HEK293 (cell line): Measurements from ENCODE around the gene ZDHHC14.

Experiments
- CTCF ChIA-PET: fragments of 350-600 bp; formaldehyde crosslinking; extraction: SDS; loops from one replicate; lab custom pipeline; 2021; ENCODE audit warnings: antibody characterized with exemption; lab: Yijun Ruan, JAX
- POLR2A ChIA-PET: fragments of 300-600 bp; formaldehyde crosslinking; extraction: SDS; loops from one replicate; lab custom pipeline; 2020; ENCODE audit warnings: antibody characterized with exemption, inconsistent platforms; lab: Yijun Ruan, JAX
- H3K27ac ChIP-seq: fragments of 200-500 bp; sonication (Bioruptor generic); 2 replicates; pipeline ENCODE4 v1.5.1; 2014; ENCODE audit warnings: low read depth, low read length, control low read depth, inconsistent platforms; ENCODE audit errors: extremely low read depth
- H3K36me3 ChIP-seq, 2 experiments: fragments of 200-500 bp in 1 of 2; sonication (Bioruptor generic) in 1 of 2; 1 replicate in 1 of 2; 2 replicates in 1 of 2; pipeline ENCODE4 v1.5.1; 2014 to 2017; ENCODE audit warnings: inconsistent platforms in 2 of 2, low read length in 2 of 2; ENCODE audit not compliant: control insufficient read depth in 2 of 2, insufficient read depth in 1 of 2
- H3K4me1 ChIP-seq: fragments of 200-500 bp; sonication (Bioruptor generic); 2 replicates; pipeline ENCODE4 v1.5.1; 2014; ENCODE audit warnings: mild to moderate bottlenecking, low read length, inconsistent platforms; ENCODE audit not compliant: control insufficient read depth, insufficient read depth
- H3K4me3 ChIP-seq: 2 replicates; pipeline ENCODE4 v1.5.1; 2011; ENCODE audit warnings: low read depth, mild to moderate bottlenecking, control low read depth, low read length, moderate library complexity
- H3K9me3 ChIP-seq: fragments of 200-500 bp; sonication (Bioruptor generic); 2 replicates; pipeline ENCODE4 v1.5.1; 2014; ENCODE audit warnings: low read depth, low read length, inconsistent platforms; ENCODE audit not compliant: control insufficient read depth, insufficient read depth
- AEBP2 ChIP-seq: fragments of 450-650 bp; formaldehyde crosslinking; IDR thresholded peaks from 2 replicates; pipeline ENCODE4 v1.5.1; 2016; ENCODE audit warnings: missing biosample characterization, missing genetic modification characterization, borderline replicate concordance
- ELK4 ChIP-seq: IDR thresholded peaks from 2 replicates; pipeline ENCODE4 v1.6.1; 2011; ENCODE audit warnings: mild to moderate bottlenecking, low read depth, low read length, borderline replicate concordance
- INSM2 ChIP-seq: fragments of 450-650 bp; formaldehyde crosslinking; IDR thresholded peaks from 2 replicates; pipeline ENCODE4 v1.5.1; 2016; ENCODE audit warnings: missing biosample characterization, missing genetic modification characterization
- MEIS1 ChIP-seq: sonication (generic); formaldehyde crosslinking; IDR thresholded peaks from 2 replicates; pipeline ENCODE4 v1.8.1; 2022; ENCODE audit warnings: missing genetic modification reagents, mild to moderate bottlenecking, borderline replicate concordance
- REST ChIP-seq: fragments of 450-650 bp; formaldehyde crosslinking; IDR thresholded peaks from 2 replicates; pipeline ENCODE4 v1.5.1; 2016; ENCODE audit warnings: missing biosample characterization, missing genetic modification characterization
- SALL2 ChIP-seq: fragments of 450-650 bp; formaldehyde crosslinking; IDR thresholded peaks from 2 replicates; pipeline ENCODE4 v1.5.0; 2017; ENCODE audit warnings: missing biosample characterization, mild to moderate bottlenecking, missing genetic modification characterization, borderline replicate concordance
- YY1 ChIP-seq: fragments of 450-650 bp; formaldehyde crosslinking; IDR thresholded peaks from 2 replicates; pipeline ENCODE4 v1.5.1; 2018; ENCODE audit warnings: missing biosample characterization, missing genetic modification characterization
- ZBTB17 ChIP-seq: fragments of 450-650 bp; formaldehyde crosslinking; IDR thresholded peaks from 2 replicates; pipeline ENCODE4 v1.5.1; 2016; ENCODE audit warnings: missing biosample characterization, missing genetic modification characterization
- ZFP37 ChIP-seq: fragments of 450-650 bp; formaldehyde crosslinking; IDR thresholded peaks from 2 replicates; pipeline ENCODE4 v1.5.1; 2016; ENCODE audit warnings: missing biosample characterization, missing genetic modification characterization
- ZNF114 ChIP-seq: fragments of 450-650 bp; formaldehyde crosslinking; IDR thresholded peaks from 2 replicates; pipeline ENCODE4 v1.5.0; 2017; ENCODE audit warnings: missing biosample characterization, missing genetic modification characterization
- ZNF146 ChIP-seq: fragments of 450-650 bp; formaldehyde crosslinking; IDR thresholded peaks from 2 replicates; pipeline ENCODE4 v1.5.1; 2016; ENCODE audit warnings: missing biosample characterization, missing genetic modification characterization
- ZNF18 ChIP-seq: fragments of 450-650 bp; formaldehyde crosslinking; IDR thresholded peaks from 2 replicates; pipeline ENCODE4 v1.5.1; 2016; ENCODE audit warnings: missing biosample characterization, missing genetic modification characterization
- ZNF248 ChIP-seq: fragments of 450-650 bp; formaldehyde crosslinking; IDR thresholded peaks from 2 replicates; pipeline ENCODE4 v1.5.1; 2017; ENCODE audit warnings: missing biosample characterization, missing genetic modification characterization
- ZNF280C ChIP-seq: fragments of 450-650 bp; formaldehyde crosslinking; IDR thresholded peaks from 2 replicates; pipeline ENCODE4 v1.5.1; 2016; ENCODE audit warnings: missing biosample characterization, missing genetic modification characterization
- ZNF341 ChIP-seq: fragments of 450-650 bp; formaldehyde crosslinking; IDR thresholded peaks from 2 replicates; pipeline ENCODE4; 2016; ENCODE audit warnings: low read depth, missing biosample characterization, missing genetic modification characterization
- ZNF416 ChIP-seq: fragments of 450-650 bp; formaldehyde crosslinking; IDR thresholded peaks from 2 replicates; pipeline ENCODE4 v1.5.1; 2016; ENCODE audit warnings: missing biosample characterization, missing genetic modification characterization
- ZNF423 ChIP-seq: fragments of 450-650 bp; formaldehyde crosslinking; IDR thresholded peaks from 2 replicates; pipeline ENCODE4 v1.5.1; 2016; ENCODE audit warnings: missing biosample characterization, missing genetic modification characterization
- ZNF561 ChIP-seq: fragments of 450-650 bp; IDR thresholded peaks from 2 replicates; pipeline ENCODE4 v1.5.1; 2018; ENCODE audit warnings: missing biosample characterization, missing genetic modification characterization, borderline replicate concordance
- ZNF621 ChIP-seq: fragments of 450-650 bp; formaldehyde crosslinking; IDR thresholded peaks from 2 replicates; pipeline ENCODE4 v1.5.1; 2017; ENCODE audit warnings: missing biosample characterization, missing genetic modification characterization
- ZNF639 ChIP-seq: fragments of 450-650 bp; formaldehyde crosslinking; IDR thresholded peaks from 2 replicates; pipeline ENCODE4 v1.5.1; 2016; ENCODE audit warnings: missing biosample characterization, missing genetic modification characterization

The ZDHHC14 gene

GRCh38 chr6:157481865-157482249 lies 100.9 kb downstream of the ZDHHC14 start (continued):
- TF ChIP-seq REST (tag by site-specific recombination) (no peak), MEIS1 (CRISPR knock-in tag) (no peak), SALL2 (tag by site-specific recombination) (no peak)
- TF ChIP-seq, all 188 proteins: peak for 0

GRCh38 chr6:157483770-157484169 lies 102.8 kb downstream of the ZDHHC14 start:
- H3K9me3 ChIP-seq: no peaks in the 10 kb centered on the region
- no peak for TF ChIP-seq INSM2
- TF ChIP-seq ZNF621 (tag by site-specific recombination): no peak
- peak; percentile 89 for TF ChIP-seq ZNF146 (tag by site-specific recombination)
- TF ChIP-seq AEBP2 (tag by site-specific recombination): no peak
- TF ChIP-seq ZNF639 (tag by site-specific recombination): no peak
- CTCF ChIA-PET: interaction anchor here (0.6 kb wide), 1 partner anchor 160 kb away, joined by 3 read pairs; the partner anchor contains the start of gene TMEM242
- POLR2A ChIA-PET: no interaction called here
- H3K4me1 ChIP-seq: peaks cover 11% of the 10 kb centered on the region
- H3K27ac ChIP-seq: no peak overlapping the region
- no peak overlapping the region for H3K4me3 ChIP-seq
- H3K36me3 ChIP-seq: no peaks in the 10 kb centered on the region

GRCh38 chr6:157484181-157484580 lies 103.2 kb downstream of the ZDHHC14 start:
- ChIA-PET POLR2A (no interaction called here), CTCF (interaction anchor here (0.6 kb wide), 1 partner anchor 161 kb away, joined by 3 read pairs; the partner anchor contains the start of gene TMEM242)
- Histone ChIP-seq H3K4me3 (no peak overlapping the region), H3K27ac (no peak overlapping the region), H3K4me1 (peaks cover 14% of the 10 kb centered on the region), H3K9me3 (no peaks in the 10 kb centered on the region), H3K36me3 (no peaks in the 10 kb centered on the region)
- TF ChIP-seq ZNF416 (tag by site-specific recombination) (no peak), ZNF341 (tag by site-specific recombination) (no peak), ZNF561 (tag by site-specific recombination) (no peak), ZNF280C (no peak), ZNF18 (no peak), ZNF248 (no peak), ZBTB17 (tag by site-specific recombination) (no peak), ELK4 (no peak), ZNF423 (tag by site-specific recombination) (no peak), ZNF114 (no peak), YY1 (no peak), ZFP37 (no peak)
